Measurements from ENCODE around the gene CHID1.

DNA sequence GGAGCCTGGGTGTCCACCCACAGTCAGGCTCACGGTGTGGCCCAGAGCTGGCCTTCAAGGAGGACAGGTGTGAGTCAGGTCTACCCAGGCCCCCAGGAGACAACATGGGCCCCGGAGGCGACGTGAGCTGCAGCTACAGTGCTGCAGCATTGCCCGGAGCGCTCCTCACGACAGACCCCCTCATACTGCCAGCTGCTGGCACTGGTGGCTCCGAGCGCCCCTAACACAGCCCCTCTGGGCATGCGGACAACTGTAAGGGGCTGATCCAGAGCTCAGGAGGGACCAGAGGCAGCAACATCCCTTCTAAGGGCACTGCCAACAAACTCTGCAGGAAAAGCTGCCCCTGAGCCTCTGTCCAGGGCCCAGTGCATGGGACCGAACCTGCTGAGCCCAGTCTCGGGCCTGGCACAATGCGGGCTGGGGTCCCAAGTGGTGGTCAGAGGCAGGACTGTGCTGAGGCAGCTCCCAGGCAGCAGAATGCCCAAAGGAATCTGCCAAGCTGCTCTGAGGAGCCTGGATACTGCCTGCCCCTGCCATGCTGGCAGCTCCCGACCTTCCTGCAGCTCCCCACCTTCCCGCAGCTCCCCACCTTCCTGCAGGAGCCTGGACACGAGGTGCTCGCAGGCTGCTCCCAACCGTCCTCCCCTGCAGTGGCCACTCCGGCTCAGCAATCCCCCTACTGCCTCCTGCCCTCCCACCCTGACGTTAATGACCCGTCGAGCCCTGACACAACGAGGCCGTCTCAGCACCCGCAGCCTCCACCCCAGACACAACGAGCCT, 15.1 kb downstream of the CHID1 start:
- TF ChIP-seq EZH2 (IDR thresholded peaks at IDR 0.05; ENCODE audit: insufficient read depth, poor library complexity, severe bottlenecking): no peak
- TF ChIP-seq EZH2phosphoT487 (IDR thresholded peaks at IDR 0.05; ENCODE audit: insufficient read depth, low read depth): no peak
